Uterus (tissue), 4 donors: ENCODE measurements around the gene KRTAP5-2. TPM values are rescaled to one million over a fixed set of nuclear protein-coding genes. Genes with fewer than 3 reads are reported as not detected.

Source experiments
- DNase-seq, 2 donors: peaks; one replicate each; pipeline ENCODE4 v3.0.0-alpha.2; 2019 to 2020
- H3K27ac ChIP-seq, 2 donors: fragments of 200-600 bp; sonication (generic); 1 replicate in 1 of 2; 2 replicates in 1 of 2; pipeline ENCODE4 v1.5.1; 2016 to 2018
- H3K27me3 ChIP-seq, 2 donors: fragments of 200-600 bp; sonication (generic); one replicate each; pipeline ENCODE4 v1.5.1; 2018 to 2019; ENCODE audit warnings: control low read depth in 1 of 2
- H3K36me3 ChIP-seq, 2 donors: fragments of 200-600 bp; sonication (generic); one replicate each; pipeline ENCODE4 v1.5.1; 2019; ENCODE audit warnings: control low read depth in 1 of 2
- H3K4me1 ChIP-seq, 2 donors: fragments of 200-600 bp; sonication (generic); one replicate each; pipeline ENCODE4 v1.5.1; 2018 to 2019; ENCODE audit warnings: control low read depth in 1 of 2
- H3K4me3 ChIP-seq, 2 donors: fragments of 200-600 bp; sonication (generic); 1 replicate in 1 of 2; 2 replicates in 1 of 2; pipeline ENCODE4 v1.5.1; 2018 to 2019; ENCODE audit warnings: mild to moderate bottlenecking in 1 of 2
- H3K9me3 ChIP-seq, 2 donors: fragments of 200-600 bp; sonication (generic); one replicate each; pipeline ENCODE4 v1.5.1; 2019; ENCODE audit warnings: control low read depth in 1 of 2
- CTCF ChIP-seq, 4 experiments: fragments of 200-600 bp in 2 of 4; fragments of 450-650 bp in 2 of 4; sonication (generic) in 2 of 4; IDR thresholded peaks; one replicate each; pipeline ENCODE4 v1.5.1; 2016 to 2019; ENCODE audit warnings: antibody characterized with exemption in 4 of 4, mild to moderate bottlenecking in 2 of 4, moderate library complexity in 1 of 4
- POLR2A ChIP-seq, 2 donors: fragments of 450-650 bp; IDR thresholded peaks; one replicate each; pipeline ENCODE4 v1.6.1; 2016; ENCODE audit warnings: antibody characterized with exemption in 2 of 2, mild to moderate bottlenecking in 1 of 2, moderate library complexity in 1 of 2
- intact Hi-C: fragments of 100-400 bp; cut with DNase I; formaldehyde crosslinking; loops from one replicate; pipeline ENCODE4 v1.15.1; 2023; ENCODE audit warnings: low total_unique reads
- total RNA-seq, 4 donors: library from RNA; depleted of rRNA in 3 of 4; stranded (reverse); fragments of >200 nt in 3 of 4; gene quantifications; one replicate each; pipeline versions ENCODE4 v1.1.0 to v1.2.4, GENCODE V29; 2014 to 2023
- donor health status: DM: yes; HTN: yes; CAD: no.

The KRTAP5-2 gene
- total RNA-seq, 4 donors from 2014 or later = not detected

- Histone ChIP-seq H3K4me1 (no peaks in the 10 kb centered on the region), H3K4me3 (no peak overlapping the region), H3K27ac (no peak overlapping the region), H3K9me3 (no peaks in the 10 kb centered on the region), H3K27me3 (no peaks in the 10 kb centered on the region), H3K36me3 (no peaks in the 10 kb centered on the region)
- intact Hi-C loops = no loop called here
- no peak for DNase-seq
- no peak for TF ChIP-seq CTCF (IDR thresholded peaks at IDR 0.05)
- TF ChIP-seq POLR2A (IDR thresholded peaks at IDR 0.05) = no peak
Observed at GRCh38 chr11:1642288-1643145, 44.4 kb upstream of the KRTAP5-2 start.

GRCh38 chr11:1641096-1641495 is 43.0 kb upstream of the KRTAP5-2 start:
- H3K9me3 ChIP-seq = no peaks in the 10 kb centered on the region
- TF ChIP-seq POLR2A (IDR thresholded peaks at IDR 0.05) = no peak
- H3K27me3 ChIP-seq = no peaks in the 10 kb centered on the region
- no peaks in the 10 kb centered on the region for H3K36me3 ChIP-seq
- H3K4me1 ChIP-seq = no peaks in the 10 kb centered on the region
- H3K4me3 ChIP-seq = no peak overlapping the region
- DNase-seq = no peak
- H3K27ac ChIP-seq = no peak overlapping the region
- intact Hi-C loops = no loop called here

GRCh38 chr11:1640076-1640946 is 42.2 kb upstream of the KRTAP5-2 start:
- Histone ChIP-seq H3K4me1 (no peaks in the 10 kb centered on the region), H3K4me3 (no peak overlapping the region), H3K9me3 (no peaks in the 10 kb centered on the region), H3K36me3 (no peaks in the 10 kb centered on the region), H3K27ac (no peak overlapping the region), H3K27me3 (no peaks in the 10 kb centered on the region)
- intact Hi-C loops = no loop called here
- DNase-seq = no peak
- TF ChIP-seq POLR2A (IDR thresholded peaks at IDR 0.05) (no peak), CTCF (IDR thresholded peaks at IDR 0.05) (peak in 3 of 4 experiments; percentile 25 to 42 (median 34))

GRCh38 chr11:1639666-1640065 is 41.6 kb upstream of the KRTAP5-2 start:
- H3K27me3 ChIP-seq = no peaks in the 10 kb centered on the region
- H3K27ac ChIP-seq = no peak overlapping the region
- no peak overlapping the region for H3K4me3 ChIP-seq
- H3K36me3 ChIP-seq = no peaks in the 10 kb centered on the region
- no peaks in the 10 kb centered on the region for H3K4me1 ChIP-seq
- H3K9me3 ChIP-seq = no peaks in the 10 kb centered on the region
- intact Hi-C loops = no loop called here
- no peak for DNase-seq
- TF ChIP-seq POLR2A (IDR thresholded peaks at IDR 0.05) (no peak), CTCF (IDR thresholded peaks at IDR 0.05) (no peak)

- DNase-seq = peak in 1 of 2 donors; percentile 39
- intact Hi-C loops = no loop called here
- TF ChIP-seq POLR2A (IDR thresholded peaks at IDR 0.05) (no peak), CTCF (IDR thresholded peaks at IDR 0.05) (no peak)
Observed at GRCh38 chr11:1639102-1639620, 41.1 kb upstream of the KRTAP5-2 start.

More at GRCh38 chr11:1639102-1639620, 41.1 kb upstream of the KRTAP5-2 start:
- H3K9me3 ChIP-seq = no peaks in the 10 kb centered on the region
- no peaks in the 10 kb centered on the region for H3K36me3 ChIP-seq
- no peak overlapping the region for H3K27ac ChIP-seq
- no peaks in the 10 kb centered on the region for H3K27me3 ChIP-seq
- no peaks in the 10 kb centered on the region for H3K4me1 ChIP-seq
- no peak overlapping the region for H3K4me3 ChIP-seq
